Adrenal gland (tissue), 12 donors: Measurements from ENCODE around the gene TNNT2. TPM values are rescaled to one million over a fixed set of nuclear protein-coding genes. Genes with fewer than 3 reads are reported as not detected.

Experiments
- DNase-seq, 7 donors: peaks; one replicate each; pipeline ENCODE4 v3.0.0-alpha.2; 2019 to 2020
- H3K27ac ChIP-seq, 5 donors: fragments of 200-600 bp; sonication (generic) in 4 of 5; 1 replicate in 3 of 5; 2 replicates in 2 of 5; pipeline versions ENCODE4 v1.5.1 to v1.8.0; 2016 to 2020; ENCODE audit warnings: mild to moderate bottlenecking in 1 of 5
- H3K27me3 ChIP-seq: fragments of 200-600 bp; 2 replicates; pipeline ENCODE4 v1.8.0; 2021
- H3K36me3 ChIP-seq, 2 donors: fragments of 200-600 bp; replicated peaks in 1 of 2; 1 replicate in 1 of 2; 2 replicates in 1 of 2; pipeline versions ENCODE4 v1.5.1 to v1.8.0; 2018 to 2022
- H3K4me1 ChIP-seq, 2 donors: fragments of 200-600 bp; replicated peaks in 1 of 2; 1 replicate in 1 of 2; 2 replicates in 1 of 2; pipeline versions ENCODE4 v1.5.1 to v1.8.0; 2018 to 2021
- H3K4me3 ChIP-seq, 4 donors: fragments of 200-600 bp; sonication (generic) in 3 of 4; one replicate each; pipeline ENCODE4 v1.5.1; 2016 to 2018
- H3K9me3 ChIP-seq, 3 donors: fragments of 200-600 bp; sonication (generic) in 1 of 3; replicated peaks in 1 of 3; 1 replicate in 2 of 3; 2 replicates in 1 of 3; pipeline versions ENCODE4 v1.5.1 to v1.8.0; 2016 to 2021
- POLR2A ChIP-seq, 2 donors: fragments of 450-650 bp; IDR thresholded peaks; one replicate each; pipeline ENCODE4 v1.6.1; 2017; ENCODE audit warnings: antibody characterized with exemption in 2 of 2, mild to moderate bottlenecking in 2 of 2, moderate library complexity in 1 of 2
- WGBS, 4 donors: extraction: QIAGEN DNeasy Blood & Tissue Kit in 2 of 4; methylation state at CpG; one replicate each; pipeline versions ENCODE4 v1.1.5 to v1.1.7; 2013 to 2017; 5-methylcytosine and 5-hydroxymethylcytosine counted together
- intact Hi-C, 2 donors: fragments of 100-400 bp; cut with DNase I; formaldehyde crosslinking; loops; one replicate each; pipeline versions ENCODE4 v1.14.1 to v1.15.0; 2022 to 2023
- polyA plus RNA-seq, 3 donors: library from polyadenylated mRNA; stranded (reverse); fragments of 200-250 nt in 2 of 3; fragments of 350-450 nt in 1 of 3; fragmentation: Illumina TruSeq in 1 of 3; extraction: RNeasy Lipid Tissue Mini Kit (QIAGEN cat#74804) in 1 of 3; gene quantifications; one replicate each; pipeline ENCODE4 v1.2.3, GENCODE V29; 2013 to 2014
- total RNA-seq, 9 donors: library from RNA; depleted of rRNA in 4 of 9; stranded (reverse); fragments of >200 nt in 4 of 9; fragments of 120-200 nt in 1 of 9; fragmentation: NEBNext Ultra II Directional in 1 of 9; extraction: Animal tissue kit (Norgen Biotek cat#: 25700) in 1 of 9; gene quantifications; one replicate each; pipeline versions ENCODE4 v1.1.0 to v1.2.4, GENCODE V29; 2013 to 2023
- TF ChIP-seq, protein P1 (sequence below), 6 experiments: fragments of 450-650 bp in 4 of 6; fragments of 200-600 bp in 2 of 6; sonication (generic) in 1 of 6; IDR thresholded peaks; 1 replicate in 5 of 6; 2 replicates in 1 of 6; pipeline versions ENCODE4 v1.5.1 to v1.8.0; 2016 to 2021; ENCODE audit warnings: antibody characterized with exemption in 6 of 6, mild to moderate bottlenecking in 2 of 6, moderate library complexity in 1 of 6
- donor health status: healthy with polysubstance abuse.
- donor health status: Bipolar disorder and iron deficiency.
- donor health status: DM: yes; HTN: yes; CAD: no.
- donor health status: DM: no; HTN: no; CAD: no.
- donor health status: DM: no; HTN: no; CAD: no.
- donor health status: DM: yes; HTN: yes; CAD: no.

TNNT2 gene
- total and polyA plus RNA-seq, 12 donors, result 0.39 to 37.3 (median 3.8) TPM; not detected in 2

DNA sequence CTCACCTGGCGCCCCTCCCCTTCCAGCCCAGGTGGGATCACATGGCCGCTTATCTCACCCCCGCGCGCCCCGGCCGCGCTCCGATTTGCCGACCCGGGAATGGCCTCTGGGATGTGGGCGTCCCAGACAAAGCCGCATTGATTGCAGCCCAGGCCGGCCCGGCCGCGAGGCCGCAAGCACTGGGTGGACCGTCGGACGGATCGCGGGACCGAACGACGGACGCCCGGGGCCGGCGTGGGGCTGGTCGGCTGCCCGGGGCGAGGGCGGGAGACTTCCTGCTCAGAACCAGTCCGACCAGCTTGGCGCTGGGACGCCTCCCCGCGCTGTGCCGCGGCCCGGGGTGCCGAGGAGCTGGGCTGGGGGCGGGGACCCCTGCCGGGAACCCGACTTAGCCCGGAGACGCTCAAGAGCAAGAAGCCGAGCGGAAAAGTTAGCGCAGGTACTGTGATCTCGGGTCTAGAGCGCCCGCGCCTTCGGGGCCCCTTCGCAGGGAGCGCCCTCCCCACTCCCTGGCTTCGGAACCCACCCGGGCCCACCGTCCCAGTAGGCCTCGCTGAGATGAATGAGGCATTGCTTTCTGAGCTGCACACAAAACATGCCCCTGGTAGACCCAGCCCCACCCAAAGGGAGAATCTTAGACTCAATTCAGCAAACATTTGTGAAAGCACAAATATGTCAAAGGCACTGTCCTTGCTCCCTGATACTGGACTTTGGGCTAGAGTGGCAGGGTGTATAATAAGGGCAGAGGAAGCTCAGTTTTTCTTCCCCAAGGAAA, 22.1 kb upstream of the TNNT2 start:
- 8 to 47% (median 10%) methylated on average over 11 to 62 of the region's 62 CpGs for WGBS, 4 donors
- TF ChIP-seq, protein P1, sequence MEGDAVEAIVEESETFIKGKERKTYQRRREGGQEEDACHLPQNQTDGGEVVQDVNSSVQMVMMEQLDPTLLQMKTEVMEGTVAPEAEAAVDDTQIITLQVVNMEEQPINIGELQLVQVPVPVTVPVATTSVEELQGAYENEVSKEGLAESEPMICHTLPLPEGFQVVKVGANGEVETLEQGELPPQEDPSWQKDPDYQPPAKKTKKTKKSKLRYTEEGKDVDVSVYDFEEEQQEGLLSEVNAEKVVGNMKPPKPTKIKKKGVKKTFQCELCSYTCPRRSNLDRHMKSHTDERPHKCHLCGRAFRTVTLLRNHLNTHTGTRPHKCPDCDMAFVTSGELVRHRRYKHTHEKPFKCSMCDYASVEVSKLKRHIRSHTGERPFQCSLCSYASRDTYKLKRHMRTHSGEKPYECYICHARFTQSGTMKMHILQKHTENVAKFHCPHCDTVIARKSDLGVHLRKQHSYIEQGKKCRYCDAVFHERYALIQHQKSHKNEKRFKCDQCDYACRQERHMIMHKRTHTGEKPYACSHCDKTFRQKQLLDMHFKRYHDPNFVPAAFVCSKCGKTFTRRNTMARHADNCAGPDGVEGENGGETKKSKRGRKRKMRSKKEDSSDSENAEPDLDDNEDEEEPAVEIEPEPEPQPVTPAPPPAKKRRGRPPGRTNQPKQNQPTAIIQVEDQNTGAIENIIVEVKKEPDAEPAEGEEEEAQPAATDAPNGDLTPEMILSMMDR (IDR thresholded peaks at IDR 0.05), result no peak
- no peak for TF ChIP-seq POLR2A (IDR thresholded peaks at IDR 0.05)
- intact Hi-C loops, result no loop called here
- peak in 1 of 7 donors; percentile 20 for DNase-seq
- Histone ChIP-seq H3K36me3 (no peaks in the 10 kb centered on the region), H3K4me1 (peaks cover 0 to 7% of the 10 kb centered on the region in 2 donors), H3K27me3 (peaks cover 39% of the 10 kb centered on the region), H3K9me3 (no peaks in the 10 kb centered on the region), H3K4me3 (peak overlapping the region in 1 of 4 donors; percentile 29), H3K27ac (no peak overlapping the region)

DNA sequence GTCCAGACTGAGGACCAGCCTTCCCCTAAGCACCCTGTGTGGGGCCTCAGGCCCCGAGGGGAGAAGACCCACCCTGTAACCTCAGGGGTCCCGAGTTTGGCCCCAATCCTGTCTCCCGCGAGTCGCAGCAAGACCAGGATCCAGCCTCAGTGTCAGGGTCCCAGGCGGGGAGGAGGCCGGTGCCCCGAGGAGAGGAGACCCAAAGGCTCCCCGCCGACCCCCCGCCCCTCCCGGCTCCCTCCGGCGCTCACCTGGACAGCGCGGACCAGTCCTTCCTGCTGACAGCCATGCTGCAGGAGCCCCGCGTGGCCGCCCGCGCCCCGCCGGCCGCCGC, 21.5 kb upstream of the TNNT2 start, which contains the start of gene LAD1:
Gene LAD1, minus strand, starts transcription at position 307 of the 334 bp plus-strand sequence. Its CDS starts 18 bp downstream, at position 289.
- no peak for DNase-seq
- WGBS, 4 donors, result 4 to 19% (median 12%) methylated on average over 3 to 25 of the region's 25 CpGs; no CpG with 5 or more reads in 1 of the 4 donors
- TF ChIP-seq POLR2A (IDR thresholded peaks at IDR 0.05), result no peak
- H3K9me3 ChIP-seq, result no peaks in the 10 kb centered on the region
- peaks cover 0 to 7% of the 10 kb centered on the region in 2 donors for H3K4me1 ChIP-seq
- peak within 1 kb of the TSS in 1 of 4 donors; percentile 29 for H3K4me3 ChIP-seq
- H3K36me3 ChIP-seq, result no peaks in the 10 kb centered on the region
- H3K27me3 ChIP-seq, result peaks cover 33% of the 10 kb centered on the region
- no peak within 1 kb of the TSS for H3K27ac ChIP-seq
- intact Hi-C loops, result no loop called here

DNA sequence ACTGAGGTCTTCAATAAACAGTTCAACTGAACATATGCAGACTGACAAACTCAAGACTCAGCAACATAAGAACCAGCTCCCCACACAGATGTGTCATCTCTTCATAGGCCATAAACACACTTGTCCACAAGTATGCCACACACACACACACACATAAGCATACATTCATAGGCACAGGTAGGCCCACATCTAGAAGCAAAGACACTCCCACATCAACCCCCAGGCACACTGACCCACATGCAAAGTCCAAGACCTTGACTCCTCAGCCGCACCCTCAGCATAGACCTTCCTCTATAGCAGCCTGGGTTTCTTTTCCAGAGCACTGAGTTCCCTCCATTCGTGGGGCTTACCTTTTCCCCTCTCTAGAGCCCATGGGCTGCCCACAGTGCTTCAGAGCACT, 20.2 kb upstream of the TNNT2 start:
- WGBS, 4 donors, result 77 to 90% (median 86%) methylated on average over 2 of the region's 2 CpGs
- Histone ChIP-seq H3K36me3 (no peaks in the 10 kb centered on the region), H3K27me3 (peaks cover 30% of the 10 kb centered on the region), H3K9me3 (no peaks in the 10 kb centered on the region), H3K4me3 (no peak overlapping the region), H3K27ac (no peak overlapping the region), H3K4me1 (peaks cover 0 to 7% of the 10 kb centered on the region in 2 donors)
- intact Hi-C loops, result no loop called here
- TF ChIP-seq POLR2A (IDR thresholded peaks at IDR 0.05), result no peak
- TF ChIP-seq, protein P1 (IDR thresholded peaks at IDR 0.05), result no peak
- DNase-seq, result no peak

DNA sequence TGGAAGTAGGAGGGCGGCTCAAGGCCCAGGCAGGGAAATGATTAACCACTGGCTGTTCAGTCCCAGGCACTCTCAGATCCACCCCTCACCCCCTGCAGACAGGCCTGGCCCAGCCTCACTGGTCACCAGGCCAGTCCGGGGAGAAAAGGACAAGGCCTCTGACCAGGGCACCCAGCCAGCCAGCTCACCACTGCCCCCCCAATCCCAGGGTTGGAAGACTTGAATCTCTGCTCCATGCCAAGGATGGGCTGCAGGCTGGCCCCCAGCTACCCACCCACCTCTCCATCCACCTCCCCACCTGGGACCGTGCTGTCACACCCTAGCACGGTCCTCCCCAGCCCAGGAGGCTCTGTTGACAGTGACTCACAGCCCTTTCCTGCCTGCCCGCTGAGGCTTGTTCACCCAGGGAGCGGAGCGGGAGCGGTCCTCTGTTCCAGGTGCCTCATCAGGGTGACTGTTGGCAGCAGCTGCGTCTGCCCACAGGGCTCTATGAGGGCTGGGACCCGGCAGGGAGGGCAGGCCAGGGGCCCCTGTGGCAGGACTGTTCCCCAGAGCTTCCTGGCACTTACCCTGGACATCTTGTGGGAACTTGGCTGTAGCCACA, 19.5 kb upstream of the TNNT2 start:
- WGBS, 4 donors, result 72 to 94% (median 79%) methylated on average over 3 to 10 of the region's 10 CpGs
- H3K27ac ChIP-seq, result no peak overlapping the region
- intact Hi-C loops, result no loop called here

More for the DNA sequence above, 19.5 kb upstream of the TNNT2 start:
- H3K36me3 ChIP-seq, result no peaks in the 10 kb centered on the region
- no peak overlapping the region for H3K4me3 ChIP-seq
- H3K9me3 ChIP-seq, result no peaks in the 10 kb centered on the region
- peaks cover 30% of the 10 kb centered on the region for H3K27me3 ChIP-seq
- peak; percentile 38 to 79 (median 54) for DNase-seq
- H3K4me1 ChIP-seq, result peaks cover 0 to 7% of the 10 kb centered on the region in 2 donors
- TF ChIP-seq, protein P1 (IDR thresholded peaks at IDR 0.05), result no peak
- TF ChIP-seq POLR2A (IDR thresholded peaks at IDR 0.05), result no peak
